GM23338 (cell line): ENCODE results near the gene GRM4.

Experiments
- CREB1 ChIP-seq: fragments of 250-450 bp; sonication (Bioruptor Pico); IDR thresholded peaks from 2 replicates; pipeline ENCODE4 v1.5.0; 2020; ENCODE audit warnings: low read depth, mild to moderate bottlenecking, moderate library complexity
- CTCF ChIP-seq, 2 experiments: fragments of 200-600 bp in 1 of 2; sonication (generic) in 1 of 2; conservative IDR thresholded peaks; 2 replicates each; pipeline versions ENCODE4 v1.5.1 to v1.6.1; 2016 to 2017; ENCODE audit warnings: antibody characterized with exemption in 2 of 2, low read depth in 2 of 2, mild to moderate bottlenecking in 2 of 2, moderate library complexity in 1 of 2
- ETS1 ChIP-seq: IDR thresholded peaks from 2 replicates; pipeline ENCODE4 v1.6.1; 2016; ENCODE audit warnings: antibody characterized with exemption
- EZH2 ChIP-seq: fragments of 200-600 bp; sonication (generic); IDR thresholded peaks from one replicate; pipeline ENCODE4 v1.8.0; 2017; ENCODE audit warnings: antibody characterized with exemption, mild to moderate bottlenecking, low read depth; ENCODE audit not compliant: unreplicated experiment
- EZH2phosphoT487 ChIP-seq: fragments of 200-600 bp; sonication (generic); IDR thresholded peaks from one replicate; pipeline ENCODE4 v1.8.1; 2018; ENCODE audit warnings: antibody characterized with exemption; ENCODE audit not compliant: unreplicated experiment
- JUNB ChIP-seq: IDR thresholded peaks from one replicate; pipeline ENCODE4 v1.6.1; 2016; ENCODE audit warnings: antibody characterized with exemption; ENCODE audit not compliant: unreplicated experiment
- NANOG ChIP-seq: IDR thresholded peaks from 2 replicates; pipeline ENCODE4 v1.6.1; 2016; ENCODE audit warnings: antibody characterized with exemption, borderline replicate concordance
- POLR2AphosphoS5 ChIP-seq: IDR thresholded peaks from 2 replicates; pipeline ENCODE4 v1.6.1; 2016; ENCODE audit warnings: antibody characterized with exemption, low read depth
- STAT1 ChIP-seq: IDR thresholded peaks from one replicate; pipeline ENCODE4 v1.6.1; 2016; ENCODE audit warnings: antibody characterized with exemption; ENCODE audit not compliant: unreplicated experiment
- ZNF114 ChIP-seq: fragments of 250-450 bp; sonication (Bioruptor Pico); IDR thresholded peaks from 2 replicates; pipeline ENCODE4 v1.5.0; 2020; ENCODE audit warnings: mild to moderate bottlenecking, moderate library complexity
- ZNF331 ChIP-seq: fragments of 250-450 bp; sonication (Bioruptor Pico); IDR thresholded peaks from 2 replicates; pipeline ENCODE4 v1.5.0; 2020; ENCODE audit warnings: low read depth, mild to moderate bottlenecking, moderate library complexity
- ZNF462 ChIP-seq: fragments of 250-450 bp; sonication (Bioruptor Pico); IDR thresholded peaks from 2 replicates; pipeline ENCODE4 v1.5.0; 2020; ENCODE audit warnings: mild to moderate bottlenecking, moderate library complexity
- TF ChIP-seq, protein P1 (sequence below): IDR thresholded peaks from one replicate; pipeline ENCODE4 v1.6.1; 2018; ENCODE audit warnings: antibody characterized with exemption; ENCODE audit not compliant: unreplicated experiment

GRCh38 chr6:34194772-34195171, 48.9 kb upstream of the GRM4 start:
- TF ChIP-seq CTCF (conservative IDR thresholded peaks at IDR 0.05; ENCODE audit: low read depth in 2 of 2) = peak; percentile 46 to 71
- TF ChIP-seq, protein P1, sequence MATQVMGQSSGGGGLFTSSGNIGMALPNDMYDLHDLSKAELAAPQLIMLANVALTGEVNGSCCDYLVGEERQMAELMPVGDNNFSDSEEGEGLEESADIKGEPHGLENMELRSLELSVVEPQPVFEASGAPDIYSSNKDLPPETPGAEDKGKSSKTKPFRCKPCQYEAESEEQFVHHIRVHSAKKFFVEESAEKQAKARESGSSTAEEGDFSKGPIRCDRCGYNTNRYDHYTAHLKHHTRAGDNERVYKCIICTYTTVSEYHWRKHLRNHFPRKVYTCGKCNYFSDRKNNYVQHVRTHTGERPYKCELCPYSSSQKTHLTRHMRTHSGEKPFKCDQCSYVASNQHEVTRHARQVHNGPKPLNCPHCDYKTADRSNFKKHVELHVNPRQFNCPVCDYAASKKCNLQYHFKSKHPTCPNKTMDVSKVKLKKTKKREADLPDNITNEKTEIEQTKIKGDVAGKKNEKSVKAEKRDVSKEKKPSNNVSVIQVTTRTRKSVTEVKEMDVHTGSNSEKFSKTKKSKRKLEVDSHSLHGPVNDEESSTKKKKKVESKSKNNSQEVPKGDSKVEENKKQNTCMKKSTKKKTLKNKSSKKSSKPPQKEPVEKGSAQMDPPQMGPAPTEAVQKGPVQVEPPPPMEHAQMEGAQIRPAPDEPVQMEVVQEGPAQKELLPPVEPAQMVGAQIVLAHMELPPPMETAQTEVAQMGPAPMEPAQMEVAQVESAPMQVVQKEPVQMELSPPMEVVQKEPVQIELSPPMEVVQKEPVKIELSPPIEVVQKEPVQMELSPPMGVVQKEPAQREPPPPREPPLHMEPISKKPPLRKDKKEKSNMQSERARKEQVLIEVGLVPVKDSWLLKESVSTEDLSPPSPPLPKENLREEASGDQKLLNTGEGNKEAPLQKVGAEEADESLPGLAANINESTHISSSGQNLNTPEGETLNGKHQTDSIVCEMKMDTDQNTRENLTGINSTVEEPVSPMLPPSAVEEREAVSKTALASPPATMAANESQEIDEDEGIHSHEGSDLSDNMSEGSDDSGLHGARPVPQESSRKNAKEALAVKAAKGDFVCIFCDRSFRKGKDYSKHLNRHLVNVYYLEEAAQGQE = no peak
- TF ChIP-seq EZH2 = no peak
- TF ChIP-seq CREB1 (CRISPR knock-in tag) = no peak
- no peak for TF ChIP-seq ZNF462 (CRISPR knock-in tag)
- TF ChIP-seq JUNB = no peak
- no peak for TF ChIP-seq POLR2AphosphoS5
- TF ChIP-seq EZH2phosphoT487 = no peak
- TF ChIP-seq STAT1 = no peak
- TF ChIP-seq ZNF114 (CRISPR knock-in tag) = no peak
- TF ChIP-seq NANOG = no peak
- no peak for TF ChIP-seq ZNF331 (CRISPR knock-in tag)
- TF ChIP-seq ETS1 = no peak
